Measurements from ENCODE around the gene JARID2.

DNA sequence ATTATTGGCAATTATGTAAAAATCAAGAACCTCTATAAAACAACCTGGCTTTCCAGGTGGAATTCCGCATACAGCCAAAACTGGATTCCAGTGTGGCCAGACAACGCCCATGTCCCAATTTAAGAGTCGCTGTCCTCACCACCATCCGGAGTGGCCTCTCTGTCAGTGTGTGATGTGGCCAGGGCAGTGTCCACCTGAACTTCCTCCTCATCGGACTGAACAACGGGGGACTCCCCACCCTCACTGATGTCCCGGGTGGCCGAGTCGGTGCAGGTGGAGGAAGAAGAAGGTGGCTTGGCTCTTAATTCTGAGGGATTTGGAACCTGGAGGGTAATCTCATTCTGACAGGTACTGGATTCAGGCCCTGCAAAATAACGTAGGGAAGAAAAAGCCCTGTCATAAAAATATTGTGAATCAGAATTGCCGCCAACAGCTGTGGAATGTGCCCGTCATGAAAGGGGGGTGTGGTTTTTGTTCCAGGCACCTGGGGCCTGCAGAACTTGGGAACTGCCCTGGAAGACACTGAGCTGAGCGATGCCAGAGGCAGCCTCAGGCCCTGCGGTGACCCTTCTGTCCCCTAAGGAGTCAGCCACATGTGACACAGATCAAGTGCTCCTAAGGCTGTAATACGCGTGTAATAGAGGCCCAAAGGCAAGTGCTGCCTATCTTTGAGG is 277.1 kb downstream of the JARID2 start:
- TF ChIP-seq BHLHE40 (IDR thresholded peaks at IDR 0.05; ENCODE audit: low read depth, low read length) (no peak), CTCF (conservative IDR thresholded peaks at IDR 0.05; ENCODE audit: low read depth, low read length) (no peak), SMC3 (IDR thresholded peaks at IDR 0.05; ENCODE audit: low read depth, low read length) (no peak), CHD1 (IDR thresholded peaks at IDR 0.05; ENCODE audit: low read depth, low read length) (no peak), FOS (IDR thresholded peaks at IDR 0.05; ENCODE audit: low read depth, low read length) (no peak)
